T-helper 1 cell treated with Interleukin-12 subunit alpha and Interleukin-12 subunit beta and Interleukin-4 antibody, amounts not matched to agents 30 ng/mL and 1 ng/mL, for 36 hours (primary cell): Measurements from ENCODE around the gene HDAC7. TPM values are rescaled to one million over a fixed set of nuclear protein-coding genes. Genes with fewer than 3 reads are reported as not detected.

Experiments used
- intact Hi-C: fragments of 100-400 bp; cut with micrococcal nuclease; formaldehyde crosslinking; loops from one replicate; pipeline ENCODE4 v1.15.1; 2024
- total RNA-seq: library from RNA; stranded (reverse); gene quantifications from 2 replicates; pipeline ENCODE4 v1.2.3, GENCODE V29; 2022

HDAC7 gene
- total RNA-seq, 1 donor from 2014 or later: 214 TPM

GRCh38 chr12:47800582-47800981 lies 19.1 kb downstream of the HDAC7 start:
- intact Hi-C loops: no loop called here

- intact Hi-C loops: no loop called here
These were observed 20.2 kb downstream of the HDAC7 start for GRCh38 chr12:47799357-47799955.

DNA sequence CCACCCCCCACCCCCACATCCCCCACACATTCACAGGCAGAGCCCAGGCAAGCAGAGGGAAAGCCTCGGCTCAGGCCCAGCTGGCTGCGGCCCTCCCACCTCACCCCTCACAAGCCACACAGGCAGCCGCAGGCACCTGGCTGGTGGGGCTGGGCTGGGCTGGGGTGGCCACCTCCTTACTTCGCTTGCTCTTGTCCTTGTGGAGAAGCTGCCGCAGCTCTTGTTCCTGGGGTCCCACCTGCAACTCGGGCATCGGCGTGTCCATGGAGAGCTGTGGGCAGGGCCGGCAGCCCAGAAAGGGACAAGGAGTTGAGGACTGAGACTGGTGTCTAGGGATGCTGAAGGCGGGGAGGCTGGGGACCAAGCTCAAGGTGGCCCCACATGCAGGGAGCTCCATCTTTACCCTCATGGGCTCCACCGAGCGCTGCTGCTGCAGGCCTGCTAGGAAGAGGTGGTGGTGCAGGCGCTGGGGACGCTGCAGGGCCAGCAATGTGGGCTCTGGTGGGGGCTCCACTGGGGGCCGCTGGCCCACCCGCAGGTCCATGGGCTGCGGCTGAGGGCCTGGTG lies 21.2 kb downstream of the HDAC7 start:
- intact Hi-C loops: no loop called here

DNA sequence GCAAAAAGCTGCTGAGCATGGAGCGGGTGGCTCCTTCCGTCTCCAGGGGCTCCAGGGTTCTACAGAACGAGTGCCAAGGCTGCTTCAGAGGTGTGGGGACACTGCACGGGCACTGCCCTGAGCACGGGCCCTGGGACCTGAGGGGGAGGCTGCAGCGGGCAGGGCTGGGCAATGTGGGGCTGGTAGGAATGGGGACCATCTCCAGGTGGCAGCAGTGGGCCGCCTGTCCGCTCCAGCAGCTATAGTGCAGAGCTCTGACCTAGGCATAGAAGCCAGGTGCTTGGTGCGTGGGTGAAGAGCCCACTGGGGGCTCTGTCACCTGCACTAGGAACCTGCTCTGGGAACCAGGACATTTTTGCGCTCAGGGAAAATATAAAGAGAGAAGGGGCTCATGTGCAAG lies 22.3 kb downstream of the HDAC7 start:
- intact Hi-C loops: loop anchor here (1.0 kb wide), 1 partner anchor 40 kb away; no protein-coding TSS in a partner anchor

GRCh38 chr12:47795814-47796411 lies 23.8 kb downstream of the HDAC7 start:
- intact Hi-C loops: no loop called here

DNA sequence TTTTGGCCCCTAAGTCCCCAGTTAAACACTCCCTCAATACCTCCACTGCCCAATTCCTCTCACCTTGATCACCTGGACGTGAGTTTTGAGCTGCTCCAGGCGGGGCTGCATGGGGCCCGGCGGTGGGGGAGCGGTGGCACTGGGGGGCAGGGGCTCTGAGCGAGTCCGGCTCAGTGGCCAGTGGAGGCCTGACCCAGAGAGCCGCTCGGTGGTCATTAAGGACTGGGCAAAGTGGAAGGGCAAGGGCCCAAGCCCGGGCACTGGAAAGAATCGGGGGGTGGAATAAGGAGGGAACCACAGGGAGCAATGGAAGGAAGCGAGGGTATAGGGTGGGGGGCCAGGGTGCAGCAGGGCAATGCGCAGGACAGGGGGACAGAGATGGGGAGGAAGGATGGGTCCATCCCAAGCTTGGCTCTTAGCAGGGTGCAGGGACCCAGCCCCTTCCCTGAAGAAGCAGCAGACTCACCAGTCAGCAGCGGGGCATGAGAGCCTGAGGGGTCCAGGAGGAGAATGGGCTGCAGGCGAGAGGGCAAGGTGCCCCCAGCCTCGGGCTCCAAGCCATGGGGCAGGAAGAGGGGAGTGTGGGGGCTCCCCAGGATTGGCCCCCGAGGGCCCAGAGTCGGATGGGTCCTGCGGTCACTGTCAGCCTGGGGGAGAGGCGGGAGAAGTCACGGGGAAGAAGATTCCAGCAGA lies 24.4 kb downstream of the HDAC7 start:
- intact Hi-C loops: no loop called here

- intact Hi-C loops: no loop called here
These were observed 25.0 kb downstream of the HDAC7 start for GRCh38 chr12:47794679-47795078.

DNA sequence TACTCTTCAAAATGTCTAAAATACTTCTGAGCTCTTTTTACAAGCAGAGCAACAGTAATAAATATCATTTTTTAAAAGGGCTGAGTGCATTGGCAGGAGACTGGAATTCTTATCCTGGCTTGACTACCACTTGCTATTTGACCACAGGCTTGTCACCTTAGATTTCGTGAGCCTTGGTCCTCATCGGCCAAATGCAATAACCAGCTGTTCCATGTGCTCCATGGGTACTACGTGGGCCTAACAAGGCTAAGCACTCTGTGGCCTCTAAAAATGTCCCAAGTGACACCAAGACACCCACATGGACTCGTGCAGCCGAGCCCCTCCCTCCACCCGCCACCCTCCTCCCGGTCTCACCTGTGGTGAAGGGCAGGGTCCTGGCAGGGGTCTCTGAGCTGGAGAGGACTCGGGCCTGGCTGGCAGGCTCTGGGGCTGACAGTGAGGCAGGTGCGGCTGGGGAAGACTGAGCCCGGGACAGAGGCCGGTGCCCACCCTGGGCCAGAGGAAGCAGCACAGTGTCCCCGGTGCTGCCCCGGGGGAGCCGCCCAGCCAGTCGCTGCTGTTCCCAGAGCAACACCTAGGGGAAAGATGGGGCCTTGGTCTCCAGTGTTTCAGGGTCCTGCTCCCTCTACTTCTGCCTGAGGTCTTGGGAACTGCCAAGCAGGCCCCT lies 26.6 kb downstream of the HDAC7 start:
- intact Hi-C loops: no loop called here

- intact Hi-C loops: no loop called here
These were observed 27.8 kb downstream of the HDAC7 start for GRCh38 chr12:47791874-47792273.

GRCh38 chr12:47791351-47791746 lies 28.4 kb downstream of the HDAC7 start:
- intact Hi-C loops: no loop called here

- intact Hi-C loops: no loop called here
These were observed 28.9 kb downstream of the HDAC7 start for GRCh38 chr12:47790676-47791350.

- intact Hi-C loops: no loop called here
These were observed 29.8 kb downstream of the HDAC7 start for GRCh38 chr12:47789712-47790489.

DNA sequence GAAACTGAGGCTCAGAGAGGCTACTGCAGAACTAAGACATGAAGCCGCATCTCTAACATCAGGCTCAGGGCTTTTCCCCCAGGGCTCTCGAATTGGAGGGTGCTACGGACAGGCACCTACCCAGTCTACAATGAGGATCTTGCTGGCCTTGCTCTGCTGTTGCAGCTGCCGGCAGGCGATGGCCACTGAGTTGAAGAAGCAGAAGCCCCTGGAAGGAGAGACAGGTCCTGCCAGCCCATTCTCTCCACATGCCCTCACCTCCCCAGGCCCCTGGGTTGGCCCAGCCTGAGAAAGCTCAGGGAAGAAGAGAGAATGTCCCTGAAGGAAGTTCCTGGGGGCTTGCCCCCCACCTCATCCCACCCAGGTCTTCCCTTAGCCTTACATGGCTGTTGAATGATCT lies 30.6 kb downstream of the HDAC7 start:
- intact Hi-C loops: no loop called here

DNA sequence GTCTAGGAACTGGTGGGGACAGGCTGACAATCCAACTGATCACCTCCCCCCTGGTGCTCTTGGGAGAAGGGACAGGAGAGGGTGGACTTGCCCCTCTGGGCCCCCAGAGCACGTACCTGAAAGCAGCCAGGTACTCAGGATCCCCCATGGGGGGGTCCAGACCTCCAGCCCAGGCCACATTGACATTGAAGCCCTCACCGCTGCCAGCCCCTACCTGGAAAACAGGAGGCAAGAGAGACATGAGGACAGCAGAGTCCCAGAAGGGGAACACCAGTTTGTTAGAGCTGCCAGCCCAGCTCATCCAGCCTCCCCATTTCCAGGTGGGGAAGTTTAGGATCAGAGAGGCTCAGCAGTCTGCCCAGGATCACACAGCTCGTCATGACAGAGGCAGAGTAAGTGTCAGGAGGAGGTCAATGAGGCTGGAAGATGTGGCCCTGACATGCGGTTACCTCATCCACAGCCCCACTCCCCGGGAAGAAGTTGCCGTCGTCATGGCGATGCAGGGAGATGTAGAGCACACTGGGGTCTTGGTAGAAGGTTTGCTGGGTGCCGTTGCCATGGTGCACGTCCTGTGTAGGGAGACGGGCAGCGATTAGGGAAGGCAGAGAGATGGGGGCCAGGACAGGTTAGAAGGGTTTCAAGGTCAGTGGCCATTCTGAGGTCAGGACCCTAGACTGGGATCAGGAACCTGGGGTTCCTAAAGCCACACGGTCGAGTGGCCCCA lies 31.9 kb downstream of the HDAC7 start:
- intact Hi-C loops: no loop called here

- intact Hi-C loops: no loop called here
These were observed 32.9 kb downstream of the HDAC7 start for GRCh38 chr12:47786662-47787280.

GRCh38 chr12:47785887-47786661 lies 33.6 kb downstream of the HDAC7 start:
- intact Hi-C loops: no loop called here

GRCh38 chr12:47785036-47785886 lies 34.4 kb downstream of the HDAC7 start:
- intact Hi-C loops: no loop called here
